ENCODE measurements around the gene NADK2. TPM values are rescaled to one million over a fixed set of nuclear protein-coding genes. Genes with fewer than 3 reads are reported as not detected.

NADK2 gene
- total RNA-seq, 1 experiment from 2014 or later = 12.2 TPM

DNA sequence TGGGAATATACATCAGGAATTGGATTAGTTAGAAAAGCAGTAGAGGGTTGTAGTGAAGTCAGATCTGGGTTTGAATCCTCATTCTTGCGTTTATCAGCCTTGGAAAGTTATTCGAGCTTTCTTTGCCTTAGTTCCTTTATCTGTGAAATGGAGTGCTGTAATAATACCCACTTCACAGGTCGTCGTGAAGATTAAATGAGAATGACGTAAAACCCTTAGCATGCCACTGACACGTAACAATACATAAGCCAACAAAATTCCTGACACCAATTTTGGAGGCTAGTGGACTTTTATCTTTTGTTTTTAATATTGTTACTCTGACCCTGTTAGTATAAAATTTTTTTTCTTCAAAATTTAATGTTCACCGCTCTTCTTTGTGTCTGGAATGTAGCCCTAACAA, 86.4 kb downstream of the NADK2 start:
- Histone ChIP-seq H3K9ac (ENCODE audit: extremely low read depth, insufficient read length, low read length) (no peak overlapping the region), H2AK5ac (ENCODE audit: insufficient read length, low read length) (no peak overlapping the region), H3K14ac (ENCODE audit: insufficient read depth, low read length) (no peak overlapping the region), H3K4me1 (ENCODE audit: insufficient read depth, low read length) (no peaks in the 10 kb centered on the region), H3K9me3 (ENCODE audit: control insufficient read depth, low read depth, low read length) (no peaks in the 10 kb centered on the region), H4K5ac (ENCODE audit: insufficient read length, low read depth, low read length) (no peak overlapping the region), H3T11ph (ENCODE audit: low read length) (no peak overlapping the region), H2BK5ac (ENCODE audit: insufficient read length, low read length) (no peak overlapping the region), H3K4ac (ENCODE audit: low read depth, low read length) (no peak overlapping the region), H2BK120ac (ENCODE audit: low read depth, low read length, poor library complexity, severe bottlenecking) (no peak overlapping the region), H3K4me2 (ENCODE audit: insufficient read depth, insufficient read length, low read length) (no peak overlapping the region), H3K23ac (ENCODE audit: insufficient read length, low read depth, low read length) (no peak overlapping the region), H3K23me2 (ENCODE audit: insufficient read length, low read depth, low read length, poor library complexity, severe bottlenecking) (peaks cover 11% of the 10 kb centered on the region), H4K8ac (replicated peaks; ENCODE audit: insufficient read length, low read depth, low read length) (no peak overlapping the region), H2BK15ac (ENCODE audit: low read depth, low read length) (no peak overlapping the region), H2AFZ (ENCODE audit: low read length) (no peak overlapping the region), H2BK20ac (ENCODE audit: low read depth, low read length, poor library complexity, severe bottlenecking) (no peak overlapping the region), H3K79me2 (ENCODE audit: insufficient read depth, low read length) (peaks cover 4% of the 10 kb centered on the region; the same call in 1 of the 2 replicates), H3K56ac (ENCODE audit: insufficient read length, low read depth, low read length) (no peak overlapping the region), H3K27ac (ENCODE audit: insufficient read length, low read depth, low read length) (no peak overlapping the region), H4K20me1 (ENCODE audit: control insufficient read depth, insufficient read depth, insufficient read length) (no peaks in the 10 kb centered on the region), H2BK12ac (ENCODE audit: insufficient read length, low read depth, low read length) (no peak overlapping the region), H4K91ac (ENCODE audit: insufficient read length, low read depth, low read length) (no peak overlapping the region), H3K27me3 (ENCODE audit: insufficient read depth, low read length) (no peaks in the 10 kb centered on the region), H3K18ac (ENCODE audit: insufficient read length, low read depth, low read length) (no peak overlapping the region), H3K79me1 (ENCODE audit: insufficient read depth, low read depth, low read length, poor library complexity, severe bottlenecking) (peaks cover 18% of the 10 kb centered on the region)
- H3K4me1 Mint-ChIP-seq = peaks cover 20 to 31% of the 10 kb centered on the region in 2 experiments
- H3K27me3 Mint-ChIP-seq (ENCODE audit: low read depth) = no peaks in the 10 kb centered on the region
- peaks cover 32 to 66% (median 59%) of the 10 kb centered on the region in 3 experiments; a peak in 6 of 7 replicates for H3K36me3 Mint-ChIP-seq (ENCODE audit: insufficient read depth in 1 of 3, low read depth in 3 of 3)
- no peak for DNase-seq
- WGBS (ENCODE audit: extremely low coverage, insufficient read length, low lambda C conversion rate) = no CpG with 5 or more reads among the region's 7 CpGs
- no peak overlapping the region for H3K4me3 Mint-ChIP-seq
- TF ChIP-seq, protein P1, sequence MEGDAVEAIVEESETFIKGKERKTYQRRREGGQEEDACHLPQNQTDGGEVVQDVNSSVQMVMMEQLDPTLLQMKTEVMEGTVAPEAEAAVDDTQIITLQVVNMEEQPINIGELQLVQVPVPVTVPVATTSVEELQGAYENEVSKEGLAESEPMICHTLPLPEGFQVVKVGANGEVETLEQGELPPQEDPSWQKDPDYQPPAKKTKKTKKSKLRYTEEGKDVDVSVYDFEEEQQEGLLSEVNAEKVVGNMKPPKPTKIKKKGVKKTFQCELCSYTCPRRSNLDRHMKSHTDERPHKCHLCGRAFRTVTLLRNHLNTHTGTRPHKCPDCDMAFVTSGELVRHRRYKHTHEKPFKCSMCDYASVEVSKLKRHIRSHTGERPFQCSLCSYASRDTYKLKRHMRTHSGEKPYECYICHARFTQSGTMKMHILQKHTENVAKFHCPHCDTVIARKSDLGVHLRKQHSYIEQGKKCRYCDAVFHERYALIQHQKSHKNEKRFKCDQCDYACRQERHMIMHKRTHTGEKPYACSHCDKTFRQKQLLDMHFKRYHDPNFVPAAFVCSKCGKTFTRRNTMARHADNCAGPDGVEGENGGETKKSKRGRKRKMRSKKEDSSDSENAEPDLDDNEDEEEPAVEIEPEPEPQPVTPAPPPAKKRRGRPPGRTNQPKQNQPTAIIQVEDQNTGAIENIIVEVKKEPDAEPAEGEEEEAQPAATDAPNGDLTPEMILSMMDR (conservative IDR thresholded peaks at IDR 0.05) = no peak
- H3K27ac Mint-ChIP-seq = no peak overlapping the region
- 0 out of 5 replicates have a peak, but pooled peaks cover 0 to 3% of the 10 kb centered on the region in 2 experiments for H3K9me3 Mint-ChIP-seq
